ENCODE data around the gene KIF7. TPM values are rescaled to one million over a fixed set of nuclear protein-coding genes. Genes with fewer than 3 reads are reported as not detected.
A peak's percentile ranks its signal among the peaks of the same experiment; 100 is the strongest.
"Not testable (repeated sequence)": the region's sequence is repeated elsewhere in the genome, so short reads cannot be mapped to it uniquely, and the experiment has no call there.

Gene KIF7
- total RNA-seq, 3 donors from 2014 or later: 10.1 to 14.4 (median 10.5) TPM

DNA sequence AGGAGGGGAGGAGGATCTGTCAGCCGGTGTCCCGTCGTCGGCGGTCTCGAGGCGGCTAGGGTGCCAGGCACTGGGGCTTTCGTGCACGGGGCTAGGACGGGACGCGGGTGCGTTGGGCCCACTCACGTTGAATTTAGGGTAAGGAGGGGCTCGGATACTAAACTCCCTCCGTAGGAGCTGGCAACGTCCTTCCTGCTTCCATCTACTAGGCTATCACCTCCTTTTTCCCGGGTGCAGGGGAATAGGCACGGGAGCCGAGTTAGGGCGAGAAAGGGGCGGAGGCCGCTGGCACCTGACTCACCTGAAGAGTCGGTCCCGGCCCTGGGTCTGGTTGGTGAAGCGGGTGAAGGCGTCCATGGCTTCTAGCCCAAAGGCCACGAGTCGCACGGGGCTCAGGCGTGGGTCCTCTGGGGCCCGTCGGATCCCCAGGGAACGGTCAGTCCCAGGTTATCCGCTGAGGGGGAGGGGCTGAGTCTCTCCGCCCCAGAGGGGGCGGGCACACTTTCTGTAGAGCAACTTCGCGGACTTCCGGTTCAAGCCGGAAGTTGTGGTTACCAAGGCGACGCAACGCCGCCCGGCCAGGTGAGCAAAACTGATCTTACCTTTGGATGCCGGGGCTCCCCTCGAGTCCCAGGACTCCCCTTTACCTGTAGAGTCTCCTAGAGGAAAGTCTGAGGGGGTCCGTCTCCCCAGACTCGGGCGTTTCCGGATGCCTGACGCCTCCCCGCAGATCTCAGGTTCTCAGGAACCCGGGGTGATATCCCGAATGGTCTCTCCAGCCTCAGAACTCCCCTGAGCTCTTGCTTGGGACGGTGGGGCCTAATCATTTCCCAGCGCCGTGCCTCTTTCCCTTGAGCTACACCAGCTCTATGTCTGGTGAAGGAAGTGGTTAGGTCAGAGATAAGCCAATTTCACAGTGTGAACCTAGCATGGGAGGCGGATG, 35.3 kb upstream of the KIF7 start, which contains the start of the genes PEX11A and WDR93:
TSS of gene PEX11A (minus strand) at position 479 of the 943 bp plus-strand sequence. CDS start at position 357, 122 bp downstream.
TSS of gene WDR93 (plus strand) at position 536 of the 943 bp plus-strand sequence. CDS start 10,936 bp downstream, outside the sequence.
- intact Hi-C loops (cut with DNase I; ENCODE audit: low total_unique reads): no loop called here
- no peaks in the 10 kb centered on the region for H3K36me3 ChIP-seq
- H3K4me3 ChIP-seq: peak within 1 kb of the TSS; percentile 69 to 95 (median 89)
- H3K27me3 ChIP-seq: no peaks in the 10 kb centered on the region
- peak; percentile 74 to 81 for DNase-seq (ENCODE audit: low spot score in 2 of 2)
- H3K4me1 ChIP-seq: peaks cover 0 to 8% of the 10 kb centered on the region in 2 donors
- H3K27ac ChIP-seq: peak within 1 kb of the TSS; percentile 86 to 88
- H3K9me3 ChIP-seq: no peaks in the 10 kb centered on the region
- TF ChIP-seq POLR2AphosphoS5 (IDR thresholded peaks at IDR 0.05) (peak; percentile 29 to 87 (median 61)), POLR2A (IDR thresholded peaks at IDR 0.05) (peak; percentile 50), CTCF (IDR thresholded peaks at IDR 0.05) (no peak)

DNA sequence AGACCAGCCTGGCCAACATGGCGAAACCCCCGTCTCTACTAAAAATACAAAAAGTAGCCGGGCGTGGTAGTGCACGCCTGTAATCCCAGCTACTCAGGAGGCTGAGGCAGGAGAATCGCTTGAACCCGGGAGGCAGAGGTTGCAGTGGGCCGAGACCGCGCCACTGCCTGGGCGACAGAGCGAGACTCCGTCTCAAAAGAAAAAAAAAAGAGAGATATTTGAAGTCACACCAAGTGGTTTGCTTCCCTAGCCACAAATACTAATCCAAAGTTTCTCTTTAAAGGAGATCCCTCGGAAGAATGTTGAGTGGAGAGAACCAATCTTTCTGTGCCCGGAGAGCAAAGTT, 34.6 kb upstream of the KIF7 start:
- H3K4me1 ChIP-seq; H3K9me3 ChIP-seq; H3K27me3 ChIP-seq; intact Hi-C loops (cut with DNase I; ENCODE audit: low total_unique reads); DNase-seq (ENCODE audit: low spot score in 2 of 2); H3K36me3 ChIP-seq: not testable (repeated sequence)
- peak overlapping the region; percentile 69 to 95 (median 89) for H3K4me3 ChIP-seq
- peak overlapping the region; percentile 86 to 88 for H3K27ac ChIP-seq

- peaks cover 0 to 8% of the 10 kb centered on the region in 2 donors for H3K4me1 ChIP-seq
Measured at GRCh38 chr15:89686522-89686921, 31.3 kb upstream of the KIF7 start.

DNA sequence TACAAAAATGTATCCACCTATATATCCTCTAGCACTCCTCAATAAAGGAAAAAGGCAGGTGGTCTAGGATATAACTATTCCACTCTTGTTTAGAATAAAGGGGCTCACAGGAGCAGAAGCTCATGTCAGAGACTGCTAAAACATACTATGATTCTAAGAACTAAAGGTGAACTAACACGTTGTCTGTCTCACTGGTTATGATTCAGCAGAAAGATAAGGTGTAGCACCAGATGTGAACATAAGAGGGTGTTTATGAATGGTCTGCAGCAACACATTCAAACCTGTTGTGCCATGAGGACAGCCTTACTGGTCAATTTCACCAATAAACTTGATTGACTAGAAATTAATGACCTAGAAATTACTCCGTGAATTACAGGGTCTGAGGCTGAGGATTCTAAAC, 30.7 kb upstream of the KIF7 start:
- Histone ChIP-seq H3K27me3 (no peaks in the 10 kb centered on the region), H3K27ac (no peak overlapping the region), H3K36me3 (no peaks in the 10 kb centered on the region), H3K4me1 (peaks cover 0 to 11% of the 10 kb centered on the region in 2 donors), H3K4me3 (no peak overlapping the region), H3K9me3 (no peaks in the 10 kb centered on the region)
- TF ChIP-seq CTCF (IDR thresholded peaks at IDR 0.05): no peak
- no peak for TF ChIP-seq POLR2AphosphoS5 (IDR thresholded peaks at IDR 0.05)
- TF ChIP-seq POLR2A (IDR thresholded peaks at IDR 0.05): no peak
- no peak for DNase-seq (ENCODE audit: low spot score in 2 of 2)
- intact Hi-C loops (cut with DNase I; ENCODE audit: low total_unique reads): no loop called here

More at GRCh38 chr15:89686522-89686921, 31.3 kb upstream of the KIF7 start:
- Histone ChIP-seq H3K9me3 (no peaks in the 10 kb centered on the region), H3K27ac (no peak overlapping the region), H3K27me3 (no peaks in the 10 kb centered on the region), H3K36me3 (no peaks in the 10 kb centered on the region), H3K4me3 (no peak overlapping the region)
- TF ChIP-seq CTCF (IDR thresholded peaks at IDR 0.05) (no peak), POLR2AphosphoS5 (IDR thresholded peaks at IDR 0.05) (no peak), POLR2A (IDR thresholded peaks at IDR 0.05) (no peak)
- no peak for DNase-seq (ENCODE audit: low spot score in 2 of 2)
- intact Hi-C loops (cut with DNase I; ENCODE audit: low total_unique reads): no loop called here

- Histone ChIP-seq H3K4me1 (peaks cover 6 to 13% of the 10 kb centered on the region in 2 donors), H3K9me3 (no peaks in the 10 kb centered on the region), H3K27me3 (no peaks in the 10 kb centered on the region), H3K4me3 (no peak overlapping the region), H3K36me3 (no peaks in the 10 kb centered on the region), H3K27ac (peak overlapping the region; percentile 79 to 80)
- DNase-seq (ENCODE audit: low spot score in 2 of 2): no peak
- intact Hi-C loops (cut with DNase I; ENCODE audit: low total_unique reads): no loop called here
- TF ChIP-seq POLR2A (IDR thresholded peaks at IDR 0.05) (no peak), POLR2AphosphoS5 (IDR thresholded peaks at IDR 0.05) (no peak), CTCF (IDR thresholded peaks at IDR 0.05) (no peak)
Measured at GRCh38 chr15:89681146-89681545, 25.9 kb upstream of the KIF7 start.

Data from breast epithelium (tissue), 4 donors.